ENCODE results near the gene TEAD3. TPM values are rescaled to one million over a fixed set of nuclear protein-coding genes. Genes with fewer than 3 reads are reported as not detected.

The TEAD3 gene
- total RNA-seq, 1 experiment from 2014 or later: 10.7 TPM

DNA sequence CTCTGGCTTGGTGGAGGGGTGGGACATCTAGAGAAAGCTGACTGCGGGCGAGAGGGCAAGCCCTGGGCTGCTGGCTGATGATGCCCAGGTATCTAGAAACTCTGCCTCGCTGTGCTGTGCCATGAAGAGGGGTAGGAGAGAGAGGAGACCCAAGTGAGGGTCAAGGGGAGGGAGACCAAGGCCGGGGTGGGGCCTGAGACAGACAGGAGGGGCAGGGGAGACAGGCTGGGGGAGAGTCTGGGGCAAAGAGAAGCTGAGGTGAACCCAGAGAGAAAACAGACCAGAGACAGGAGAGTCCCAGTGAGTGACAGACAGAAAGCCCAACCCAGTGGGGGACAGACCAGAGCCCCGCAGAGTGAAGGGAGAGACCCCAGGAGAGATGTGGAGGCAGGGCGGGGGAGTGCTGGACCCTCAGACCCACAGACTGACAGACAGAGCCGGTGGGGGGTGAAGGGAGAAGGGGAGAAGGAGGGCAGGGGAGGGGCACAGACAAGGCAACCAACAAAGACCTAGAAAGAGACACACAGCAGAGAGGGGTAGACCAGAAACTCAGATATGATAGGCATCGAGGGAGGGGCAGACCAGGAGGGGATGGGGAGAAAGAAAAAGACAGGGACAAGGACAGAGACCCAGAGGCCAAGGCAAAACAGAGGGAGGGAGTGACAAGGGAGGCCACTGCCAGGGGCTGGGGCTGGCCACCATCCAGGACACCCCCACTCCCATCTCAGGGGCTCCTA lies 5.9 kb downstream of the TEAD3 start:
- Histone ChIP-seq H3K9me3 (ENCODE audit: control insufficient read depth, insufficient read depth, low read depth, low read length) (no peaks in the 10 kb centered on the region), H3K27me3 (ENCODE audit: control insufficient read depth, insufficient read depth, low read length) (no peaks in the 10 kb centered on the region), H3K36me3 (ENCODE audit: control insufficient read depth, insufficient read depth, low read length) (no peaks in the 10 kb centered on the region; the same call in 1 of the 2 replicates), H3K4me1 (ENCODE audit: control insufficient read depth, insufficient read depth, low read length) (peaks cover 35% of the 10 kb centered on the region), H3K4me3 (ENCODE audit: low read depth in 2 of 2, low read length in 2 of 2) (no peak overlapping the region), H3K27ac (ENCODE audit: low read length) (no peak overlapping the region; the same call in 1 of the 2 replicates)
- in situ Hi-C loops (cut with HindIII; ENCODE audit: low pct_unique_long_range_greater_than_20kb, low sequenced_read_pairs): no loop called here
- CTCF ChIA-PET: no interaction called here
- 0 out of 2 replicates have a peak, but pooled peaks have one; percentile 2 for ATAC-seq
- TF ChIP-seq TCF7L2 (IDR thresholded peaks at IDR 0.05; ENCODE audit: low read depth, low read length): no peak
- TF ChIP-seq, protein P1, sequence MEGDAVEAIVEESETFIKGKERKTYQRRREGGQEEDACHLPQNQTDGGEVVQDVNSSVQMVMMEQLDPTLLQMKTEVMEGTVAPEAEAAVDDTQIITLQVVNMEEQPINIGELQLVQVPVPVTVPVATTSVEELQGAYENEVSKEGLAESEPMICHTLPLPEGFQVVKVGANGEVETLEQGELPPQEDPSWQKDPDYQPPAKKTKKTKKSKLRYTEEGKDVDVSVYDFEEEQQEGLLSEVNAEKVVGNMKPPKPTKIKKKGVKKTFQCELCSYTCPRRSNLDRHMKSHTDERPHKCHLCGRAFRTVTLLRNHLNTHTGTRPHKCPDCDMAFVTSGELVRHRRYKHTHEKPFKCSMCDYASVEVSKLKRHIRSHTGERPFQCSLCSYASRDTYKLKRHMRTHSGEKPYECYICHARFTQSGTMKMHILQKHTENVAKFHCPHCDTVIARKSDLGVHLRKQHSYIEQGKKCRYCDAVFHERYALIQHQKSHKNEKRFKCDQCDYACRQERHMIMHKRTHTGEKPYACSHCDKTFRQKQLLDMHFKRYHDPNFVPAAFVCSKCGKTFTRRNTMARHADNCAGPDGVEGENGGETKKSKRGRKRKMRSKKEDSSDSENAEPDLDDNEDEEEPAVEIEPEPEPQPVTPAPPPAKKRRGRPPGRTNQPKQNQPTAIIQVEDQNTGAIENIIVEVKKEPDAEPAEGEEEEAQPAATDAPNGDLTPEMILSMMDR (IDR thresholded peaks at IDR 0.05): no peak
- TF ChIP-seq, protein P2, sequence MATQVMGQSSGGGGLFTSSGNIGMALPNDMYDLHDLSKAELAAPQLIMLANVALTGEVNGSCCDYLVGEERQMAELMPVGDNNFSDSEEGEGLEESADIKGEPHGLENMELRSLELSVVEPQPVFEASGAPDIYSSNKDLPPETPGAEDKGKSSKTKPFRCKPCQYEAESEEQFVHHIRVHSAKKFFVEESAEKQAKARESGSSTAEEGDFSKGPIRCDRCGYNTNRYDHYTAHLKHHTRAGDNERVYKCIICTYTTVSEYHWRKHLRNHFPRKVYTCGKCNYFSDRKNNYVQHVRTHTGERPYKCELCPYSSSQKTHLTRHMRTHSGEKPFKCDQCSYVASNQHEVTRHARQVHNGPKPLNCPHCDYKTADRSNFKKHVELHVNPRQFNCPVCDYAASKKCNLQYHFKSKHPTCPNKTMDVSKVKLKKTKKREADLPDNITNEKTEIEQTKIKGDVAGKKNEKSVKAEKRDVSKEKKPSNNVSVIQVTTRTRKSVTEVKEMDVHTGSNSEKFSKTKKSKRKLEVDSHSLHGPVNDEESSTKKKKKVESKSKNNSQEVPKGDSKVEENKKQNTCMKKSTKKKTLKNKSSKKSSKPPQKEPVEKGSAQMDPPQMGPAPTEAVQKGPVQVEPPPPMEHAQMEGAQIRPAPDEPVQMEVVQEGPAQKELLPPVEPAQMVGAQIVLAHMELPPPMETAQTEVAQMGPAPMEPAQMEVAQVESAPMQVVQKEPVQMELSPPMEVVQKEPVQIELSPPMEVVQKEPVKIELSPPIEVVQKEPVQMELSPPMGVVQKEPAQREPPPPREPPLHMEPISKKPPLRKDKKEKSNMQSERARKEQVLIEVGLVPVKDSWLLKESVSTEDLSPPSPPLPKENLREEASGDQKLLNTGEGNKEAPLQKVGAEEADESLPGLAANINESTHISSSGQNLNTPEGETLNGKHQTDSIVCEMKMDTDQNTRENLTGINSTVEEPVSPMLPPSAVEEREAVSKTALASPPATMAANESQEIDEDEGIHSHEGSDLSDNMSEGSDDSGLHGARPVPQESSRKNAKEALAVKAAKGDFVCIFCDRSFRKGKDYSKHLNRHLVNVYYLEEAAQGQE (IDR thresholded peaks at IDR 0.05; ENCODE audit: insufficient read depth in 1 of 2, low read depth in 2 of 2, low read length in 1 of 2): no peak
- no peak for TF ChIP-seq POLR2AphosphoS5 (IDR thresholded peaks at IDR 0.05; ENCODE audit: low read depth, low read length)
- TF ChIP-seq SIN3A (IDR thresholded peaks at IDR 0.05; ENCODE audit: borderline replicate concordance, insufficient read depth, low read depth, low read length): no peak
- no peak for DNase-seq (ENCODE audit: low read depth, low spot score)
- BruUV-seq (replicated peaks): no TSS peak
- intact Hi-C loops (cut with micrococcal nuclease; ENCODE audit: unreplicated experiment): no loop called here
- POLR2A ChIA-PET: no interaction called here

DNA sequence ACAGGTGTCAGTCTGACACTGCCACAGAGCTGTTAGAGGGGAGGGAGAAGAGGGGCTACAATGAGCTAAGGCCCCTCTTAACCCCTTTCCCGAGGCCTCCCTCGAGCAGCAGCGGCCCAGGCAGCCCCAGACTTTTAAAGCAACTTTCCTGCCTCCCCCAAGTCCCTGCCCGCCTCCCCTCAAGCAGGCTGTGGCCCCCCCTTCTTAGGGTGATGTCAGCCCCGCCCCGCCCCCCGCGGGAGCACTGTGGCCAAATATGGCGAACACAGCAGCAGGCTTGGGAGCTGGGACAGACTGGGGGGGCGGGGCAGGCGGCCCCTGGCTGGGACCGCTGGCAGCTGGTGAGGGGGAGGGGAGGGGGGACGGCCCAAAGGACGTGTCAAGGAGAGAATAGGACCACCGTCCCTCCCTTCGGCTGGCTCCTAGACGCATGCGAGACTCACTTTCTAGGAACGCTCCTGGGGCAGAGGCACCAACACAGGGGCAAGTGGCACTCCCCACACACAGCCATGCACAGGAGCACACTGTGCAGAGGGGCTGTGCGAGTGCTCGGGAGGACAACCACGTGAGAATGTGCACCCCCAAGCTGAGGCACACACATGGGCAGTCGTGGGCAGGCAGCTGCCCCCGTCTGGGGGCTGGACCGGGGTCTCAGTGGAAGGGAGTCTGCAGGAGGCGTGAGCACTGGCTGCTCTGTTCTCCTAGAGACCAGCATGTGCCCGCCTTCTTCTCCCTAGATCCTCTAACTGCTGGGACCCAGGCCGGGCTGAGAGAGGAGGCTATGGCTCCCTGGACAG lies 6.7 kb downstream of the TEAD3 start:
- H3K4me1 ChIP-seq (ENCODE audit: control insufficient read depth, insufficient read depth, low read length): peaks cover 36% of the 10 kb centered on the region
- CTCF ChIA-PET: no interaction called here
- in situ Hi-C loops (cut with HindIII; ENCODE audit: low pct_unique_long_range_greater_than_20kb, low sequenced_read_pairs): no loop called here
- TF ChIP-seq TCF7L2 (IDR thresholded peaks at IDR 0.05; ENCODE audit: low read depth, low read length) (no peak), SIN3A (IDR thresholded peaks at IDR 0.05; ENCODE audit: borderline replicate concordance, insufficient read depth, low read depth, low read length) (no peak), POLR2AphosphoS5 (IDR thresholded peaks at IDR 0.05; ENCODE audit: low read depth, low read length) (no peak)
- TF ChIP-seq, protein P1 (IDR thresholded peaks at IDR 0.05): no peak
- TF ChIP-seq, protein P2 (IDR thresholded peaks at IDR 0.05; ENCODE audit: insufficient read depth in 1 of 2, low read depth in 2 of 2, low read length in 1 of 2): no peak
- H3K27ac ChIP-seq (ENCODE audit: low read length): peak overlapping the region; percentile 12; the same call in 1 of the 2 replicates
- H3K9me3 ChIP-seq (ENCODE audit: control insufficient read depth, insufficient read depth, low read depth, low read length): no peaks in the 10 kb centered on the region
- H3K27me3 ChIP-seq (ENCODE audit: control insufficient read depth, insufficient read depth, low read length): no peaks in the 10 kb centered on the region
- POLR2A ChIA-PET: interaction anchor here (0.6 kb wide), 2 partner anchors 13 to 71 kb away, joined by 3 to 7 read pairs; no protein-coding TSS in a partner anchor
- intact Hi-C loops (cut with micrococcal nuclease; ENCODE audit: unreplicated experiment): no loop called here
- DNase-seq (ENCODE audit: low read depth, low spot score) (no peak), ATAC-seq (peak; percentile 43)
- no peaks in the 10 kb centered on the region for H3K36me3 ChIP-seq (ENCODE audit: control insufficient read depth, insufficient read depth, low read length)
- no peak overlapping the region; a peak in 1 of 4 replicates for H3K4me3 ChIP-seq (ENCODE audit: low read depth in 2 of 2, low read length in 2 of 2)
- BruUV-seq (replicated peaks): no TSS peak
